ENCODE results near the gene TNC.

GRCh38 chr9:115036691-115037090, 81.3 kb downstream of the TNC start:
- TF ChIP-seq CTCF (IDR thresholded peaks at IDR 0.05; ENCODE audit: low read depth, low read length, poor library complexity, severe bottlenecking) (no peak), EZH2phosphoT487 (IDR thresholded peaks at IDR 0.05; ENCODE audit: borderline replicate concordance, low read length) (no peak)
